ENCODE data around the gene EVPLL. TPM values are rescaled to one million over a fixed set of nuclear protein-coding genes. Genes with fewer than 3 reads are reported as not detected.
"Not testable (repeated sequence)": the region's sequence is repeated elsewhere in the genome, so short reads cannot be mapped to it uniquely, and the experiment has no call there.

The EVPLL gene
- total and polyA plus RNA-seq, 2 donors from 2014 or later = 0.82 to 1.2 TPM

DNA sequence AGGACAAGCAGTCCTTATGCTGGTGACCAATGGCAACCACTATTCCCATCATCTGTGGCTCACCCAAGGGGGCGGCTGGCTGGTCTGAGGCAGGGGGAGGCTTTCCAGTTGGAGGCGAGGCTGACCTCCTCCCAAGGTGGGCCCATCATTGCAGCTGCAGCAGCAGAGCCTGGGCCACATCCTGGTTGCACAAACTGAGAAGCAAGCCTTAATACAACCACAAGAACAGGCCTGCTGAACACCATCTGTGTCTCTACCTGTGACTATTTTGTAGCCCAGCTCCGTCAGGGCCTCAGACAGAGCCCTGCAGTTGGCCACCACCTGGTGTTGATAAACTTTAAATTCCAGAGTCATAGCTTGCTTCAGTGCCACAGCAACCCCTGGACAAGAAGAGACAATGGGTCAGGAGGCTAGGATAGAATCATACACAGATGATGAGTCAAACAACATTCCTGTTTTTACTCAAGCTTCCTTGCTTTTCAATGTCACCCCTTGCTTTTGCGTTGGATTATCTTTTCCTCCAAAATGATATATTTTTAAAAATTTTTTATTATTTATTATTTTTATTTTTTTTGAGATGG lies 44.6 kb upstream of the EVPLL start:
- no peak for FAIRE-seq
- Histone ChIP-seq H3K36me3 (ENCODE audit: control insufficient read depth in 2 of 3, insufficient read depth in 3 of 3, low read length in 3 of 3) (peaks cover 0 to 65% (median 43%) of the 10 kb centered on the region in 3 donors), H3K4me1 (ENCODE audit: control insufficient read depth in 2 of 3, insufficient read depth in 2 of 3, low read depth in 1 of 3, low read length in 3 of 3) (no peaks in the 10 kb centered on the region)

DNA sequence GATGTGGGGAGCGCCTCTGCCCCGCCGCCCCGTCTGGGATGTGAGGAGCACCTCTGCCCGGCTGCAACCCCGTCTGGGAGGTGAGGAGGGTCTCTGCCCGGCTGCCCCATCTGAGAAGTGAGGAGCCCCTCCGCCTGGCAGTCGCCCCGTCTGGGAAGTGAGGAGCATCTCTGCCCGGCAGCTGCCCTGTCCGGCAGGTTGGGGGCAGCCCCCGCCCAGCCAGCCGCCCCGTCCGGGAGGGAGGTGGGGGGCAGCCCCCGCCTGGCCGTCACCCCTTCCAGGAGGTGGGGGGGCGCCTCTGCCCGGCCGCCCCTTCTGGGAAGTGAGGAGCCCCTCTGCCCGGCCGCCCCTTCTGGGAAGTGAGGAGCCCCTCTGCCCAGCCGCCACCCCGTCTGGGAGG lies 39.4 kb upstream of the EVPLL start:
- H3K9ac ChIP-seq (ENCODE audit: low read length in 3 of 3); FAIRE-seq; H3K4me1 ChIP-seq (ENCODE audit: control insufficient read depth in 2 of 3, insufficient read depth in 2 of 3, low read depth in 1 of 3, low read length in 3 of 3); H3K4me3 ChIP-seq (ENCODE audit: low read length in 3 of 3); H3K27me3 ChIP-seq (ENCODE audit: control insufficient read depth, insufficient read depth, low read length); intact Hi-C loops (cut with DNase I); H3K9me3 ChIP-seq (ENCODE audit: control insufficient read depth in 2 of 3, insufficient read depth in 1 of 3, low read length in 3 of 3); DNase-seq; H3K27ac ChIP-seq (ENCODE audit: low read depth in 2 of 2, low read length in 2 of 2): not testable (repeated sequence)
- H3K36me3 ChIP-seq (ENCODE audit: control insufficient read depth in 2 of 3, insufficient read depth in 3 of 3, low read length in 3 of 3) = peaks cover 2 to 44% (median 33%) of the 10 kb centered on the region in 3 donors

More for the DNA sequence above, 44.6 kb upstream of the EVPLL start:
- Histone ChIP-seq H3K9ac (ENCODE audit: low read length in 3 of 3) (no peak overlapping the region), H3K27ac (ENCODE audit: low read depth in 2 of 2, low read length in 2 of 2) (no peak overlapping the region), H3K4me3 (ENCODE audit: low read length in 3 of 3) (no peak overlapping the region), H3K9me3 (ENCODE audit: control insufficient read depth in 2 of 3, insufficient read depth in 1 of 3, low read length in 3 of 3) (no peaks in the 10 kb centered on the region), H3K27me3 (ENCODE audit: control insufficient read depth, insufficient read depth, low read length) (no peaks in the 10 kb centered on the region)
- no peak for DNase-seq
- TF ChIP-seq, protein P1, sequence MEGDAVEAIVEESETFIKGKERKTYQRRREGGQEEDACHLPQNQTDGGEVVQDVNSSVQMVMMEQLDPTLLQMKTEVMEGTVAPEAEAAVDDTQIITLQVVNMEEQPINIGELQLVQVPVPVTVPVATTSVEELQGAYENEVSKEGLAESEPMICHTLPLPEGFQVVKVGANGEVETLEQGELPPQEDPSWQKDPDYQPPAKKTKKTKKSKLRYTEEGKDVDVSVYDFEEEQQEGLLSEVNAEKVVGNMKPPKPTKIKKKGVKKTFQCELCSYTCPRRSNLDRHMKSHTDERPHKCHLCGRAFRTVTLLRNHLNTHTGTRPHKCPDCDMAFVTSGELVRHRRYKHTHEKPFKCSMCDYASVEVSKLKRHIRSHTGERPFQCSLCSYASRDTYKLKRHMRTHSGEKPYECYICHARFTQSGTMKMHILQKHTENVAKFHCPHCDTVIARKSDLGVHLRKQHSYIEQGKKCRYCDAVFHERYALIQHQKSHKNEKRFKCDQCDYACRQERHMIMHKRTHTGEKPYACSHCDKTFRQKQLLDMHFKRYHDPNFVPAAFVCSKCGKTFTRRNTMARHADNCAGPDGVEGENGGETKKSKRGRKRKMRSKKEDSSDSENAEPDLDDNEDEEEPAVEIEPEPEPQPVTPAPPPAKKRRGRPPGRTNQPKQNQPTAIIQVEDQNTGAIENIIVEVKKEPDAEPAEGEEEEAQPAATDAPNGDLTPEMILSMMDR (IDR thresholded peaks at IDR 0.05; ENCODE audit: borderline replicate concordance, extremely low read depth, insufficient read depth) = no peak
- intact Hi-C loops (cut with DNase I) = no loop called here

DNA sequence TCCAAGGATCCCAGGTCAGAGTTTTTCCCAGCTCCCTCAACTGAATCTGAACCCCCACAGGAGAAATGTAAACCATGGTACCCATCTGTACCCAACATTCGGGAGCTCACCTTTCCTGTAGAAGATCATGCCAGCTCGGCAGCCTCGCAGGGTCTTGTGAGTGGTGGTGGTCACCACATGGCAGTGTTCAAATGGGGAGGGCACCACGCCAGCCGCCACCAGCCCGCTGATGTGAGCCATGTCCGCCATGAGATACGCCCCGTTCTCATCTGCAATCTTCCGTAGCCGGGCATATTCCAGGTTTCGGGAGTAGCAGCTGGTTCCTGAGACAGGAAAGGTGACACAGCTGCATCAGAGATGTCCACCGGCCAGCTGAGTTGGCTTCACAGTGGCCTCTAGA lies 37.6 kb upstream of the EVPLL start:
- H3K4me1 ChIP-seq (ENCODE audit: control insufficient read depth in 2 of 3, insufficient read depth in 2 of 3, low read depth in 1 of 3, low read length in 3 of 3) = no peaks in the 10 kb centered on the region
- no peaks in the 10 kb centered on the region for H3K9me3 ChIP-seq (ENCODE audit: control insufficient read depth in 2 of 3, insufficient read depth in 1 of 3, low read length in 3 of 3)
- FAIRE-seq (no peak), DNase-seq (no peak)
- no peak overlapping the region for H3K27ac ChIP-seq (ENCODE audit: low read depth in 2 of 2, low read length in 2 of 2)
- H3K36me3 ChIP-seq (ENCODE audit: control insufficient read depth in 2 of 3, insufficient read depth in 3 of 3, low read length in 3 of 3) = peaks cover 2 to 36% (median 26%) of the 10 kb centered on the region in 3 donors
- no peak overlapping the region for H3K4me3 ChIP-seq (ENCODE audit: low read length in 3 of 3)
- TF ChIP-seq, protein P1 (IDR thresholded peaks at IDR 0.05; ENCODE audit: borderline replicate concordance, extremely low read depth, insufficient read depth) = no peak
- H3K27me3 ChIP-seq (ENCODE audit: control insufficient read depth, insufficient read depth, low read length) = no peaks in the 10 kb centered on the region
- no peak overlapping the region for H3K9ac ChIP-seq (ENCODE audit: low read length in 3 of 3)
- intact Hi-C loops (cut with DNase I) = no loop called here

DNA sequence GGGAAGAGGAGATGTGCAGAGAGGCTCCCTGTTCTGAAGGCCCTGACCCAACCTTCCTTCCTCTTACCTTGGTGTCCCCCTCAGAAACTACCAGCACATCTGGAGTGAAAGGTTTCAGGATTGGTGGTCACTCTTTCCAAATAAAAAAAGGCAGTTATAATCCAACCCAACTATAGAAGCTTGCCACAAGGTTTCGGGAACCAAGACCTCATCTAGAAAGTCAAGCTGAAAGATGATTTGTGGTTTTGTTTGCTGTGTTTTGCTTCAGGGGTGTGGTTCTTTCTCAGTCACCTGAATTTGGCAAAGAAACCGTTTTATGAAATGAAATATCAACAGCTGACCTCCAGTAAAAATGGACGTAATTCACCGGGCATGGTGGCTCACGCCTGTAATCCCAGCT lies 33.6 kb upstream of the EVPLL start:
- FAIRE-seq = no peak

More for the DNA sequence above, 33.6 kb upstream of the EVPLL start:
- DNase-seq = no peak
- Histone ChIP-seq H3K4me3 (ENCODE audit: low read length in 3 of 3) (no peak overlapping the region), H3K27ac (ENCODE audit: low read depth in 2 of 2, low read length in 2 of 2) (no peak overlapping the region), H3K4me1 (ENCODE audit: control insufficient read depth in 2 of 3, insufficient read depth in 2 of 3, low read depth in 1 of 3, low read length in 3 of 3) (no peaks in the 10 kb centered on the region), H3K9me3 (ENCODE audit: control insufficient read depth in 2 of 3, insufficient read depth in 1 of 3, low read length in 3 of 3) (no peaks in the 10 kb centered on the region), H3K27me3 (ENCODE audit: control insufficient read depth, insufficient read depth, low read length) (no peaks in the 10 kb centered on the region), H3K36me3 (ENCODE audit: control insufficient read depth in 2 of 3, insufficient read depth in 3 of 3, low read length in 3 of 3) (peaks cover 3 to 48% (median 42%) of the 10 kb centered on the region in 3 donors), H3K9ac (ENCODE audit: low read length in 3 of 3) (no peak overlapping the region)
- intact Hi-C loops (cut with DNase I) = no loop called here
- TF ChIP-seq, protein P1 (IDR thresholded peaks at IDR 0.05; ENCODE audit: borderline replicate concordance, extremely low read depth, insufficient read depth) = no peak
